Measurements from ENCODE around the gene GABRQ.

- no peak for TF ChIP-seq EZH2phosphoT487 (IDR thresholded peaks at IDR 0.05; ENCODE audit: low read length)
- TF ChIP-seq CTCF (IDR thresholded peaks at IDR 0.05; ENCODE audit: low read length) = no peak
- TF ChIP-seq EZH2 (optimal IDR thresholded peaks at IDR 0.05; ENCODE audit: low read depth, low read length) = no peak
Observed at GRCh38 chrX:152637649-152638442, at the start of gene GABRQ.
